HEK293T (cell line): ENCODE results near the gene ASB18.

Source experiments
- ELF4 ChIP-seq: fragments of 450-650 bp; IDR thresholded peaks from 2 replicates; pipeline ENCODE4 v1.6.1; 2017; ENCODE audit warnings: antibody characterized with exemption
- FOXA1 ChIP-seq: fragments of 450-650 bp; IDR thresholded peaks from 2 replicates; pipeline ENCODE4 v1.6.1; 2016; ENCODE audit warnings: mild to moderate bottlenecking
- SP1 ChIP-seq: fragments of 450-650 bp; IDR thresholded peaks from 2 replicates; pipeline ENCODE4 v1.6.1; 2017

GRCh38 chr2:236239276-236240065 lies 24.7 kb downstream of the ASB18 start:
- no peak for TF ChIP-seq SP1
- no peak for TF ChIP-seq ELF4
- TF ChIP-seq FOXA1, result no peak
